HG03558 (cell line): ENCODE results near the gene OAT.
A peak's percentile ranks its signal among the peaks of the same experiment; 100 is the strongest.

Experiments
- ATAC-seq: cut with Tn5 transposase; IDR thresholded peaks from one replicate; pipeline ENCODE4 v1.9.1; 2021; ENCODE audit warnings: moderate number of reproducible peaks; ENCODE audit not compliant: unreplicated experiment; ENCODE audit errors: extremely low read depth

OAT gene

GRCh38 chr10:124418726-124419501, at the start of gene OAT:
TSS of gene OAT (minus strand) at chr10:124418923. CDS start at chr10:124412171, 6,752 bp downstream.
- peak; percentile 80 for ATAC-seq

- no peak for ATAC-seq
Measured at GRCh38 chr10:124467165-124467564, 48.4 kb upstream of the OAT start.

DNA sequence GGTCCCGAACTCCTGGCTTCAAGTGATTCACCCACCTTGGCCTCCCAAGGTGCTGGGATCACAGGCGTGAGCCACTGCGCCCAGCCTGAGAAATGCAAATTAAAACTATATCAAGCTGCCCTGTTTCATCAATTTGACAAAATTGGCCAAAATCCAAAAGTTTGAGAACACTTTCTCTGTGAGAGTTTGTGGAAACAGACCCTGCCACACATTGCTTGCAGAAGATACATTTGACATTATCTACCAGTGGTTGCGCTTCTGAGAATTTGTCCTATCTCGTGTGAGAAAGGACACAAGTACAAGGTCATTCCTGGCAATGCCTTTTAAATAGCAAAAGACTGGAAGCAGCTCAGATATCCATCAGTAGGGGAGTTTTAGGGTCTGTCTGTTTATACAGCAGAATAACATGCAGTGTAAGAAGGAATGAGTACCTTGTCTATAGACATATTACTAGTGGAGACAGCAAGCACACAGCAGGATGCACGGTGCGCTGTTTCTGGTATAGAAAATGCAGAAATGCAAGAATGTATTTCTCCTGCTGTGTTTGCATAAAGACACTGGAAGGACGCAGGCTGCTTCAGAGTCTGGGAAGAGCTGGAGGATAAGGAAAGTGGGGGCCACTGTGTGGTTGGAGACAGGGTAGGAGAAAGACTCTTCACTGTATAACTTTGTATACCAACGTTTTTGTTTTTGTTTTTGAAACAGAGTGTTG, 47.2 kb upstream of the OAT start:
- no peak for ATAC-seq

DNA sequence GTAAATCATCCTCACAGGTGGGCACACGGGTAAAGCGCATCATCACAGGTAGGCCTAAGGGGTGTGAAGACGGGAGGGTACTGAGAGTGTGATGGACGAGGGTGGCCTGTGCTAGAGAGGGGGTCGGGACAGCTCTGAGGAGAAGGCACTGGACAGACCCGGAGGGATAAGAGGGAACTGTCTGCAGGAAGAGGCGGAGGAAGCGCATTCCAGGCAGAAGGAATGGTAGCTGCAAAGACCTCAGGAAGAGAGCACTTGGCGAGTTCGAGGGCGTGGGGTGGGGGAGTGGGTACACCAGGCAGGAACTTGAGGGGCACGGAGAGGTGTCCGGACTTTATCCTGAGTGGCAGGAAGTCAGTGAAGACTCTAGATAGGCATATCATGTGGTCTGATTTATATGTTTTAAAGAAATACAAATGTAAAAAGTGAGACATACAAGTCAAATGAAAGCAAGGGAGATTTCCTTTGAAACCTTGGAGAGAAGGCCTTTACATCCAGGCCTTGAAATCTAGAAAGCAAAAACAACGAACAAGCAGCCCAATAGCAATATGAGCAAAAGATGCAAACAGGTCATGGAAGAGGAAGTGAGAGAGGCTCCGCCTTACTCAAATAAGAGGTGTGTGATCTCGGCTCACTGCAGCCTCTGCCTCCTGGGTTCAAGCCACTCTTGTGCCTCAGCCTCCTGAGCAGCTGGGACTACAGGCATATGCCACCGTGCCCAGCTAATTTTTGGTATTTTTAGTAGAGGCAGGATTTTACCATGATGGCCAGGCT, 46.5 kb upstream of the OAT start:
- no peak for ATAC-seq

- no peak for ATAC-seq
Measured at GRCh38 chr10:124464028-124464965, 45.6 kb upstream of the OAT start.

DNA sequence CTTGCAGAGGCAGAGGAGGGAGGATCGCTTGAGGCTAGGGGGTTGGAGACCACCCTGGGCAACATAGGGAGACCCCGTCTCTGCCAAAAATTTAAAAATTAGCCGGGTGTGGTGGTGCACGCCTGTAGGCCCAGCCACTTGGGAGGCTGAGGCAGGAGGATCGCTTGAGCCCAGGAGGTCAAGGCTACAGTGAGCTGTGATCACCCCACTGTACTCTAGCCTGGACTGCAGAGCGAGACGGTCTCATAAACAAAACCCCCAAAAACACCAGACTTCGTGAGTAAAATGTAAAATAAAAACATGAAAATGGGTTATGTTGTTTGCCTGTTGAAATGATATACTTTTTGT, 43.6 kb upstream of the OAT start:
- ATAC-seq = no peak

DNA sequence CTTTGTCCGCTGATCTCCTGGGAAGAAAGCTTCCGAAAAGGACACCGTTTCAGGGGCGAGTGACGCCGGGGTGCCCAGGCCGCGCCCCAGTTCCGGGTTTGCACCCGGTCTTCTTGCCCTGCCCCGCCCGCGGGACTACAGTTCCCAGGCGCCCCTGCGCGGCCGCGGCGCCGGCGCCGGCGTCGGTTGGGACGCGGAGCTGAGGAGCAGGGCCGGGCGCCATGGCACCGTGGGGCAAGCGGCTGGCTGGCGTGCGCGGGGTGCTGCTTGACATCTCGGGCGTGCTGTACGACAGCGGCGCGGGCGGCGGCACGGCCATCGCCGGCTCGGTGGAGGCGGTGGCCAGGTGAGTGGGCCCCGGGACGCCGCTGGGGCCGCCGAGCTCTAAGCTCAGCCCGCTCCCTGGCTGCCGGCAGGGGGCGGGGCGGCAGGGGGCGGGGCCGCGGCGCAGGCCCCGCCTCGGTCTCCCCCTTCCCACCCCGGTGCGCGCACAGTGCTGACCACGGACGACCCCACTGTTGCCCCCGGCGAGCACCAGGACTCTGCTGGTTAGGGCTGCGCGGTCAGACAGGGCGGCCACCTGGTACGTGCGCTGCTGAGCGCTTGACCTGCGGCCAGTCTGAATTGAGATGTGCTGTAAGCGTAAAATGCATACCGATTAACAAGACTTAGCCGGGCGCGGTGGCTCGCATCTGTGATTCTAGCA, 43.1 kb upstream of the OAT start, which contains the start of gene LHPP:
Gene LHPP, plus strand, starts transcription at position 182 of the 706 bp plus-strand sequence. Its CDS starts 40 bp downstream, at position 222.
- peak; percentile 85 for ATAC-seq

GRCh38 chr10:124460144-124460543, 41.4 kb upstream of the OAT start:
- no peak for ATAC-seq

DNA sequence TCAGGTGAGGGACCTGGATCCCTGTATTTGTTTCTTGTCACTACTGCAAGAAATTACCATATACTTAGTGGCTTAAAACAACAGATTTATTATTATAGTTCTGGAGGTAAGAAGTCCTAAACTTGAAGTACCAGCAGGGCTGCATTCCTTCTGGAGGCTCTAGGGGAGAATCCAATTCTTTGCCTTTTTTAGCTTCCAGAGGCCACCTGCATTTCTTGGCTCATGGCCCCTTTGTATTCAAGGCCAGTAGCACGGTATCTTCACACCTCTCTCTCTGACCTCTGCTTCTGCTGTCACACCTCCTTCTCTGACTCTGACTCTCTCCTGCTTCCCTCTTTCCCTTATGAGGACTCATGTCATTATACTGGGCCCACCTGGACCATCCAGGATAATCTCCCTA, 40.7 kb upstream of the OAT start:
- no peak for ATAC-seq

DNA sequence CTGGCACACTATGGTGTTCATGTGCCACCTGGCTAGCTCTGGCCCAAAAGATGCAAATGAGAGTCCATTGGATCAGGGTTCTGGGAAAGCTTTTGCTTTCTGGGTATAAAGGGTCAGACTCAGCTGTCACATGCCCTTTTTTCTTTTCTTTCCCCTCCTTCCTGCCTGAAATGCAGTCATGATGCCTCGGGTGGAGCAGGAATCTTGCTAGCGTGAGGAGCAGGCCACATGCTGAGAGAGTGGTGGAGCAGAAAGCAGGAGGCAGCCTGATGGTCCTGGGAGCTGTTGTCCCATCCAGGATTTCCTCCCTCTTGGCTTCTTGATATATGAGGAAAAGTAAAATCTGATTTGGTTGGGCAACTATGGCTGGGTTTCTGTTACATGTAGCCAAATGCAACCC, 40.2 kb upstream of the OAT start:
- ATAC-seq = no peak

GRCh38 chr10:124458473-124458872, 39.8 kb upstream of the OAT start:
- no peak for ATAC-seq

- ATAC-seq = no peak
Measured at GRCh38 chr10:124455441-124455840, 36.7 kb upstream of the OAT start.

GRCh38 chr10:124453960-124454610, 35.4 kb upstream of the OAT start:
- ATAC-seq = no peak

DNA sequence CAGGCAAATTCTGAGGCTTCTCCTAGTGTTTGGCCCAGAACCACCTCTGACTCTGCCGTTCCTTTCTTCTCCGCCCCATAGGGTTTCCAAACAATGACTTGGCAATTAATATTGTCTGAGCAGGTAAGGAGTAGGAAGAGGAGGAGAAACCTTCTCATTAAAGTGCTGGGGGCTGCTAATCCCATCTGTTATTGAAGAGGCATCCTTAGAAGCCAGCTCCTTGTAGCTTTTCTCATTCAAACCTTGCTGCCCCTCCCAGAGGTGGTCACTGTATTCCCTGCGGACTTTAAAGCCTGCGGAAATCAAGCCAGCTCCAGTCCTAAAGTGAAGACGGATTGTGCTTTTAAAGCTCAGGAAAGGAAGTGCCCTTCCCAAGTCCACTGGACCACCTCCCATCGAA, 32.6 kb upstream of the OAT start:
- ATAC-seq = no peak

DNA sequence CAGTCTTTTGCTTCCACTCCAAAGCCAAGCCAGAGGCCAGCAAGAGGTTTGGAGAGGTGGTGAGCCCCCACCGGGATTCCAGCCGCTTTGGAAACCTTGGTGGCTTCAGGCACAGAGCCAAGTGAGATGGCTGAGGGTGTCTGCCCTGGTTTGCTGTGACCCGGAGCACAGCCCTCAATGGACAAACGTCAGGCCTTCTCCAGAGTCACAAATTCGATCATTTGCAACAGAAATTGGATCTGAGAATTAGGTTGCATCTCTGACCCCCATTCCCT, 32.0 kb upstream of the OAT start:
- no peak for ATAC-seq

DNA sequence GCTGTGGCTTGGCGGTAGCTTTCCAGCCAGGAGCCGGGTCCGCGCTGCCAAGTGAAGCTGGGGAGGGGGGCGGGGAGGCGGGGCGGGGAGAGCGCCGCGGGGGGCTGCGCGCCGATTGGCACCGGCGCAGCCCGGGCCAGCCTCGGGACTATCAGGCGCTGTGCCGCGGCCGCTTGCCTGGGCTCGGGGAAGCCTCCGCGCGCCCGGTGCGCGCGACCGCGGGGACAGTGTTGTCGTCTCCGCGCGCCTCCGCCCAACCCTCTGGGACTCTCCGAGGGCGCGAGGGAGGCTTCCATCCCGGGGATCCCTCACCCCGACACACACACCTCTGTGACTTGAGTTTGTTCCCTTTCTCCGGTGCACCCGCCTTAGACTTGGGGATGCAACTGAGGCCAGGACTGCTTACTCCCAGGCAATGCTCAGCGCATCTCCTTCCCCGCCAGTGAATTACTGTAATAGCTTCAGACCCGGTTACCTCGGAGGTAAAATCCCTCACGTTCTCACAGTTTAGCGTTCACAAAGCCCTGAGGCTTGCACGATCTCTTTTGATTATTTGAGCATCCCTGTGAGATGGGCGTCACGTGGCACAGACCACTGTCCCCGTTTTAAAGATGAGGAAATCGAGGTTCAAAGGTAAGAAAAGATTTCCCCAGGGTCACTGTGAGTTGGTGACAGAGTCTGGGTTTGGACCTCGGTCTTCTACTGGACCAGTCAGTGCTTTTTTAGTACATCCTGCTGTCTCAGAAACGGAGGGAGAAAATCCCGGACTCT, 31.5 kb upstream of the OAT start, which contains the start of gene NKX1-2:
Gene NKX1-2, minus strand, starts transcription at position 24 of the 771 bp plus-strand sequence. CDS start 92 bp downstream, outside the sequence.
- ATAC-seq = no peak

- ATAC-seq = no peak
Measured at GRCh38 chr10:124449170-124450011, 30.7 kb upstream of the OAT start.
